ENCODE measurements around the gene CREBBP. TPM values are rescaled to one million over a fixed set of nuclear protein-coding genes. Genes with fewer than 3 reads are reported as not detected.

Gene CREBBP
- total RNA-seq, 1 donor from 2014 or later: 59.2 TPM

- Mint-ChIP-seq H3K4me3 (ENCODE audit: unreplicated experiment) (no peak overlapping the region), H3K36me3 (ENCODE audit: low read depth) (peaks cover 33% of the 10 kb centered on the region), H3K27me3 (ENCODE audit: low read depth) (no peaks in the 10 kb centered on the region), H3K9me3 (ENCODE audit: low read depth) (no peaks in the 10 kb centered on the region), H3K27ac (ENCODE audit: unreplicated experiment) (peak overlapping the region; percentile 12), H3K4me1 (ENCODE audit: low read depth) (peaks cover 19% of the 10 kb centered on the region)
- TF ChIP-seq, protein P1, sequence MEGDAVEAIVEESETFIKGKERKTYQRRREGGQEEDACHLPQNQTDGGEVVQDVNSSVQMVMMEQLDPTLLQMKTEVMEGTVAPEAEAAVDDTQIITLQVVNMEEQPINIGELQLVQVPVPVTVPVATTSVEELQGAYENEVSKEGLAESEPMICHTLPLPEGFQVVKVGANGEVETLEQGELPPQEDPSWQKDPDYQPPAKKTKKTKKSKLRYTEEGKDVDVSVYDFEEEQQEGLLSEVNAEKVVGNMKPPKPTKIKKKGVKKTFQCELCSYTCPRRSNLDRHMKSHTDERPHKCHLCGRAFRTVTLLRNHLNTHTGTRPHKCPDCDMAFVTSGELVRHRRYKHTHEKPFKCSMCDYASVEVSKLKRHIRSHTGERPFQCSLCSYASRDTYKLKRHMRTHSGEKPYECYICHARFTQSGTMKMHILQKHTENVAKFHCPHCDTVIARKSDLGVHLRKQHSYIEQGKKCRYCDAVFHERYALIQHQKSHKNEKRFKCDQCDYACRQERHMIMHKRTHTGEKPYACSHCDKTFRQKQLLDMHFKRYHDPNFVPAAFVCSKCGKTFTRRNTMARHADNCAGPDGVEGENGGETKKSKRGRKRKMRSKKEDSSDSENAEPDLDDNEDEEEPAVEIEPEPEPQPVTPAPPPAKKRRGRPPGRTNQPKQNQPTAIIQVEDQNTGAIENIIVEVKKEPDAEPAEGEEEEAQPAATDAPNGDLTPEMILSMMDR (IDR thresholded peaks at IDR 0.05): no peak
- no peak for DNase-seq (ENCODE audit: low spot score)
Measured at GRCh38 chr16:3748307-3748706, 132.2 kb downstream of the CREBBP start.

GRCh38 chr16:3745751-3746355 lies 134.7 kb downstream of the CREBBP start:
- H3K36me3 Mint-ChIP-seq (ENCODE audit: low read depth): peaks cover 34% of the 10 kb centered on the region
- peaks cover 12% of the 10 kb centered on the region for H3K4me1 Mint-ChIP-seq (ENCODE audit: low read depth)
- no peaks in the 10 kb centered on the region for H3K27me3 Mint-ChIP-seq (ENCODE audit: low read depth)
- DNase-seq (ENCODE audit: low spot score): no peak
- TF ChIP-seq, protein P1 (IDR thresholded peaks at IDR 0.05): no peak
- H3K9me3 Mint-ChIP-seq (ENCODE audit: low read depth): no peaks in the 10 kb centered on the region
- H3K27ac Mint-ChIP-seq (ENCODE audit: unreplicated experiment): peak overlapping the region; percentile 37
- H3K4me3 Mint-ChIP-seq (ENCODE audit: unreplicated experiment): no peak overlapping the region

GRCh38 chr16:3744018-3744417 lies 136.5 kb downstream of the CREBBP start:
- H3K27me3 Mint-ChIP-seq (ENCODE audit: low read depth): no peaks in the 10 kb centered on the region
- no peak for DNase-seq (ENCODE audit: low spot score)
- H3K36me3 Mint-ChIP-seq (ENCODE audit: low read depth): peaks cover 36% of the 10 kb centered on the region
- no peaks in the 10 kb centered on the region for H3K9me3 Mint-ChIP-seq (ENCODE audit: low read depth)
- H3K4me1 Mint-ChIP-seq (ENCODE audit: low read depth): peaks cover 12% of the 10 kb centered on the region
- H3K27ac Mint-ChIP-seq (ENCODE audit: unreplicated experiment): no peak overlapping the region
- TF ChIP-seq, protein P1 (IDR thresholded peaks at IDR 0.05): no peak
- H3K4me3 Mint-ChIP-seq (ENCODE audit: unreplicated experiment): no peak overlapping the region

DNA sequence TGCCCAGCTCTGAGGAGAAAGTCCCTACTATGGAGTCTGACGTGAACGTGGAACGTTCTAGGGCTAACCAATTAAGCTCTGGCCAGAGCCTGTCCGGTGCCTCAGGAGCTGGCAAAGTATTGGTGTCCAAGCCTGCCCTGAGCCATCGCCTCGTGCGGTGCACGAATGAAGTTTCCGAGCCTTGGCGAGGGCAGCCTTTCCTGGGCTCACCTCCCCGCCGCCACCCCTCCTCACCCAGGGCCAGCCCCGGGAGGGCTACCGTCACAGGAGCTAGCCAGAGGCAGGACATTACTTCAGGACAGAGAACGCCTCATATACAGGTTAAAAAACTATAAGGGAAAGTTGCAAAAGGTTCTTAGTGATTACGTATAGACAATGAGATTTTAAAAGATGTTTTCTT lies 139.6 kb downstream of the CREBBP start:
- Mint-ChIP-seq H3K27ac (ENCODE audit: unreplicated experiment) (no peak overlapping the region), H3K4me1 (ENCODE audit: low read depth) (peaks cover 7% of the 10 kb centered on the region), H3K27me3 (ENCODE audit: low read depth) (no peaks in the 10 kb centered on the region), H3K4me3 (ENCODE audit: unreplicated experiment) (no peak overlapping the region), H3K36me3 (ENCODE audit: low read depth) (peaks cover 54% of the 10 kb centered on the region), H3K9me3 (ENCODE audit: low read depth) (no peaks in the 10 kb centered on the region)
- TF ChIP-seq, protein P1 (IDR thresholded peaks at IDR 0.05): no peak
- DNase-seq (ENCODE audit: low spot score): no peak

- no peaks in the 10 kb centered on the region for H3K4me1 Mint-ChIP-seq (ENCODE audit: low read depth)
- no peaks in the 10 kb centered on the region for H3K9me3 Mint-ChIP-seq (ENCODE audit: low read depth)
- H3K36me3 Mint-ChIP-seq (ENCODE audit: low read depth): peaks cover 55% of the 10 kb centered on the region
- TF ChIP-seq, protein P1 (IDR thresholded peaks at IDR 0.05): no peak
- no peak for DNase-seq (ENCODE audit: low spot score)
- no peak overlapping the region for H3K4me3 Mint-ChIP-seq (ENCODE audit: unreplicated experiment)
- no peaks in the 10 kb centered on the region for H3K27me3 Mint-ChIP-seq (ENCODE audit: low read depth)
- H3K27ac Mint-ChIP-seq (ENCODE audit: unreplicated experiment): no peak overlapping the region
Measured at GRCh38 chr16:3740186-3740585, 140.3 kb downstream of the CREBBP start.

All from chondrocyte (in vitro differentiated cells).